Parathyroid adenoma (tissue), 2 donors: ENCODE results near the gene ABI3BP.

Experiments used
- H2AFZ ChIP-seq: fragments of 300-600 bp; sonication (generic); one replicate; pipeline ENCODE4 v1.7.0; 2017; ENCODE audit warnings: antibody characterized with exemption, mild to moderate bottlenecking
- H3K27ac ChIP-seq: fragments of 300-600 bp; sonication (generic); one replicate; pipeline ENCODE4 v1.7.0; 2017
- H3K27me3 ChIP-seq: fragments of 300-600 bp; sonication (generic); one replicate; pipeline ENCODE4 v1.7.0; 2017; ENCODE audit warnings: low read length; ENCODE audit not compliant: control insufficient read depth, insufficient read depth
- H3K36me3 ChIP-seq: fragments of 300-600 bp; sonication (generic); one replicate; pipeline ENCODE4 v1.7.0; 2017; ENCODE audit warnings: low read length; ENCODE audit not compliant: control insufficient read depth, insufficient read depth
- H3K4me1 ChIP-seq: fragments of 300-600 bp; sonication (generic); one replicate; pipeline ENCODE4 v1.7.0; 2017; ENCODE audit warnings: control low read depth
- H3K4me2 ChIP-seq: fragments of 300-600 bp; sonication (generic); one replicate; pipeline ENCODE4 v1.7.0; 2017; ENCODE audit warnings: low read length
- H3K4me3 ChIP-seq: fragments of 300-600 bp; sonication (generic); one replicate; pipeline ENCODE4 v1.7.0; 2017; ENCODE audit warnings: low read depth, low read length
- H3K79me2 ChIP-seq: fragments of 300-600 bp; sonication (generic); one replicate; pipeline ENCODE4 v1.7.0; 2017; ENCODE audit warnings: control low read depth
- H3K9ac ChIP-seq: fragments of 300-600 bp; sonication (generic); one replicate; pipeline ENCODE4 v1.7.0; 2017; ENCODE audit warnings: mild to moderate bottlenecking
- H3K9me3 ChIP-seq: fragments of 300-600 bp; sonication (generic); one replicate; pipeline ENCODE4 v1.7.0; 2017; ENCODE audit warnings: low read length; ENCODE audit not compliant: control insufficient read depth
- TF ChIP-seq, protein P1 (sequence below): fragments of 300-600 bp; sonication (generic); IDR thresholded peaks from one replicate; pipeline ENCODE4 v1.7.0; 2017; ENCODE audit warnings: antibody characterized with exemption, mild to moderate bottlenecking
- donor health status: primary hyperparathyroidism.

The ABI3BP gene

DNA sequence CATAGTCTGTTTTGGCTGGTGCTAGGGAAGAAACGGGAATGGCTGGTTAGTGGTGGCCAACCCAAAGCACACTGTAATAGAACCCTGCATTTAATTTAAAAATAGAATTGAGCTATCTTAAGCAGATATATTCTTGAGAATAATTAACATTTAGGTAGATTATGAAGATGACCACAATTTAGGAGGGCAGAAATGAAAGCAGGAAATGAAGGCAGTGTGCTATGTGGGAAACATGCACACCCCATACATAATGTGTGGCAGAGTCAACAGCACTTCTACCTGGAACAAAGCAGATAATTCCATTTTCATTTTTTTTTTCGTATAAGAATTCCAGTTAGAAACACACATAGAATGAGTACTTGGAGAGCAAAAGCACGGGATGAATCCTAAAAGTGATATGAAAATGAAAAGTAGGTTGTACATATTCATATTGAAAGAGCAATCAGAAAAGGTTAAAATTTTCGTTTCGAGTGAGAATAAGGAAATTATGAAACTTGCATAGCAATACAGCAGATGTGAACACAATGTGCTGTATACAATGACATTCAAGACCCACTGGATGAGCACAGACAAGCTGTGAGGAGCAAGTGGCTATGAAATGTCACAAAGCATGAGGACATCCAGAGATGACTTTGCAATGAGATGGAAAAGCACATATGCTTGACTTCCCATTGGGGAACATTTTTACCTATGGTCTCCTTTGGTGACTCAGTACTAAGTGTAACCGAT, 181.3 kb downstream of the ABI3BP start:
- TF ChIP-seq, protein P1, sequence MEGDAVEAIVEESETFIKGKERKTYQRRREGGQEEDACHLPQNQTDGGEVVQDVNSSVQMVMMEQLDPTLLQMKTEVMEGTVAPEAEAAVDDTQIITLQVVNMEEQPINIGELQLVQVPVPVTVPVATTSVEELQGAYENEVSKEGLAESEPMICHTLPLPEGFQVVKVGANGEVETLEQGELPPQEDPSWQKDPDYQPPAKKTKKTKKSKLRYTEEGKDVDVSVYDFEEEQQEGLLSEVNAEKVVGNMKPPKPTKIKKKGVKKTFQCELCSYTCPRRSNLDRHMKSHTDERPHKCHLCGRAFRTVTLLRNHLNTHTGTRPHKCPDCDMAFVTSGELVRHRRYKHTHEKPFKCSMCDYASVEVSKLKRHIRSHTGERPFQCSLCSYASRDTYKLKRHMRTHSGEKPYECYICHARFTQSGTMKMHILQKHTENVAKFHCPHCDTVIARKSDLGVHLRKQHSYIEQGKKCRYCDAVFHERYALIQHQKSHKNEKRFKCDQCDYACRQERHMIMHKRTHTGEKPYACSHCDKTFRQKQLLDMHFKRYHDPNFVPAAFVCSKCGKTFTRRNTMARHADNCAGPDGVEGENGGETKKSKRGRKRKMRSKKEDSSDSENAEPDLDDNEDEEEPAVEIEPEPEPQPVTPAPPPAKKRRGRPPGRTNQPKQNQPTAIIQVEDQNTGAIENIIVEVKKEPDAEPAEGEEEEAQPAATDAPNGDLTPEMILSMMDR: no peak
- Histone ChIP-seq H3K27ac (no peak overlapping the region), H3K27me3 (no peaks in the 10 kb centered on the region), H2AFZ (no peak overlapping the region), H3K4me1 (no peaks in the 10 kb centered on the region), H3K9ac (no peak overlapping the region), H3K4me2 (no peak overlapping the region), H3K36me3 (no peaks in the 10 kb centered on the region), H3K4me3 (no peak overlapping the region), H3K79me2 (no peaks in the 10 kb centered on the region), H3K9me3 (no peaks in the 10 kb centered on the region)

DNA sequence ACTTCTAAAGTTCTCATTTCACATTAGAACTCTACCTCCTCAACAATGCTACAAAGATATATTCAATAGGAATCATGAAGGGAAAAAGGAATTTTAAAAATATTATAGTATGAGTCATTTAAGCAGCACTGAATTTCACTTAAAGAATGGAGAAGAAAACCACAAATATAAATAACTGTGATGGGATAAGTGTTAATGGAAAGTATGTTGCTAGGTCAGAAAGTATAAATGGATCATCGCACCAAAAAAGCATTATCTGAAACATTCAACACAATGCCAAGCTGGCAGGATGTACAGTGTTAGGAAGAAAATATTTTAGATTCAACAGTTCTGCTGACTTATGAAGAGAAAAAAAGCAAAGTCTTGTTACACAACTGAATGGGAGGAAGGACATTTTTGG, 182.6 kb downstream of the ABI3BP start:
- Histone ChIP-seq H3K9me3 (no peaks in the 10 kb centered on the region), H3K9ac (no peak overlapping the region), H3K79me2 (no peaks in the 10 kb centered on the region), H3K4me1 (no peaks in the 10 kb centered on the region), H3K27me3 (no peaks in the 10 kb centered on the region), H2AFZ (no peak overlapping the region), H3K27ac (no peak overlapping the region), H3K4me2 (no peak overlapping the region), H3K4me3 (no peak overlapping the region), H3K36me3 (no peaks in the 10 kb centered on the region)
- TF ChIP-seq, protein P1: no peak

DNA sequence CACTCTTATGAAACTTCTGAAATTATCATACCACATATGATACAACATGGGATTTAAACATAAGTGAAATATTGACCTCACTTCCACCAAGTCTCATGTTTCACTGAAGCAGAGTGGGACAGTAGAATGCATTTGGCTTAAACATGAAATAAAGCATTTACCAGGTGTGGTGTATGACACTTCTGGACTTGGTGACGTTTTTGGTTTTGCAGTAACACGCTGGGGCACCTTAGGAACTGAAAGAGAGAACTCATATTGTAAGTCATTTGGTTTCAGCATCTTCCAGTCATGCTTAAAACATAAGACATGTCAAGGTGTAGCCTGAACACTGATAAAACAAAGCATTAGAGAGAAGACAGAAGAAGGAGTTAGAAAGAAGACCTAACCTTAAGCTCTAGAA, 188.6 kb downstream of the ABI3BP start:
- H3K36me3 ChIP-seq: no peaks in the 10 kb centered on the region
- no peaks in the 10 kb centered on the region for H3K79me2 ChIP-seq
- H3K27ac ChIP-seq: no peak overlapping the region
- H3K4me2 ChIP-seq: no peak overlapping the region
- H3K9ac ChIP-seq: no peak overlapping the region
- no peaks in the 10 kb centered on the region for H3K9me3 ChIP-seq
- no peaks in the 10 kb centered on the region for H3K4me1 ChIP-seq
- H3K4me3 ChIP-seq: no peak overlapping the region
- no peaks in the 10 kb centered on the region for H3K27me3 ChIP-seq
- TF ChIP-seq, protein P1: no peak
- no peak overlapping the region for H2AFZ ChIP-seq

DNA sequence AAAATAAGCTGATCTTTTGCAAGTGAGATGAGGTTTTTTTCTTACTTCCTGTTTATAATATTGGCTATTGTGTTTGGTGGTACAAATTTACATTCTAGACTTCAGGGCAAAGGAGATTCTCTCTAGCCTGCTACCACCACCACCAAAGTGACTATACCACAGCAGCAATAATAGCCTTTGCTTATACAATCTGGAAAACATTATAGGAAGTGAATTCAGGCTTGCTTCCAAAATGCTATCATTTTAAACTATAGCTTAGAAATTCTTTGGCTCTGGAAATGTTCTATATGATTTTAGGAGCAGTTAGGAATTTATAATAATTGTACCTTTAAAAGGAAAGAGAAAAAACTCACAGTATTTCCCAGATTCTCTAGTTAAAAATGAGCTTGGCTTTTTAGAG, 189.5 kb downstream of the ABI3BP start:
- H2AFZ ChIP-seq: no peak overlapping the region
- TF ChIP-seq, protein P1: no peak
- no peak overlapping the region for H3K4me3 ChIP-seq
- H3K4me1 ChIP-seq: no peaks in the 10 kb centered on the region
- H3K9ac ChIP-seq: no peak overlapping the region
- H3K4me2 ChIP-seq: no peak overlapping the region
- H3K36me3 ChIP-seq: no peaks in the 10 kb centered on the region
- no peak overlapping the region for H3K27ac ChIP-seq
- H3K9me3 ChIP-seq: no peaks in the 10 kb centered on the region
- no peaks in the 10 kb centered on the region for H3K79me2 ChIP-seq
- H3K27me3 ChIP-seq: no peaks in the 10 kb centered on the region

DNA sequence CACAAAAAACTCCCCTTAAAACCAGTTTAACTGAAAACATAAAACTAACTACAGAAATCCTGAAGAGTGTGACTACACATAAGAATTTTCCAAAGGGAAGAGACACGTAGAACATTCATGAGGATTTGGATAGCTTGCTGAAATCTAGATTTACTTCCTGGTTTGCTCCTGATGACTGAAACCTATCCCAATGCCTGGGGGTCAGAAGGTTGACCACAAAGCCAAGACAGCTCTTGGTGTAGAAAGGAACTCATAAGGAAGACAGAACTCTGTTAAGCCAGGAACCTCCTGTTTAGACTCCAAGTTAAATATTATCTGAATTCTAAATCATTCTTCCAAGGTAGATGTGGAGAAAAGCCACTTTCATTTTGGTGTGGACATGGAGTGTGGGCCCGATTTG, 191.1 kb downstream of the ABI3BP start:
- Histone ChIP-seq H2AFZ (no peak overlapping the region), H3K27ac (no peak overlapping the region), H3K9me3 (no peaks in the 10 kb centered on the region), H3K9ac (no peak overlapping the region), H3K4me2 (no peak overlapping the region), H3K4me3 (no peak overlapping the region), H3K36me3 (no peaks in the 10 kb centered on the region), H3K79me2 (no peaks in the 10 kb centered on the region), H3K27me3 (no peaks in the 10 kb centered on the region), H3K4me1 (no peaks in the 10 kb centered on the region)
- TF ChIP-seq, protein P1: no peak
